HepG2 (cell line): ENCODE results near the gene GRIN3A. TPM values are rescaled to one million over a fixed set of nuclear protein-coding genes. Genes with fewer than 3 reads are reported as not detected.

ENCODE experiments used
- ATAC-seq: fragments of 200-7000 bp; cut with Tn5 transposase; 3 replicates; pipeline ENCODE4 v1.9.1; 2020; ENCODE audit warnings: mild to moderate bottlenecking, moderate library complexity
- BruUV-seq: library from RNA; stranded (reverse); fragments of 400-500 nt; replicated peaks from 2 replicates; lab custom pipeline; 2021; lab: Mats Ljungman, UMichigan
- CTCF ChIA-PET: fragments of 300-600 bp; formaldehyde crosslinking; extraction: SDS; loops from one replicate; lab custom pipeline; 2021; ENCODE audit warnings: low total read pairs, inconsistent platforms, low intra/inter-chr PET ratio; lab: Yijun Ruan, JAX
- POLR2A ChIA-PET: fragments of 350-600 bp; sonication (Branson Sonifier 250); formaldehyde crosslinking; loops from one replicate; lab custom pipeline; 2020; ENCODE audit warnings: antibody characterized with exemption, inconsistent platforms; lab: Yijun Ruan, JAX
- DNase-seq: peaks from one replicate; pipeline ENCODE4 v3.0.0-alpha.2; 2015; ENCODE audit warnings: low spot score
- FAIRE-seq: peaks from 3 replicates; lab custom pipeline; 2011; peaks lifted over from hg19 to GRCh38; lab: Jason Lieb, UNC
- H2AFZ ChIP-seq: one replicate; pipeline ENCODE4 v1.6.1; 2011; ENCODE audit warnings: low read length, inconsistent platforms
- H3K27ac ChIP-seq: fragments of 300-600 bp; 3 replicates; pipeline ENCODE4 v1.8.0; 2011; ENCODE audit warnings: mixed run types, mild to moderate bottlenecking, mixed read lengths, low read length, inconsistent platforms; ENCODE audit not compliant: insufficient read depth; ENCODE audit errors: extremely low read length
- H3K27me3 ChIP-seq, 2 experiments: fragments of 200-600 bp in 1 of 2; 2 replicates in 1 of 2; 3 replicates in 1 of 2; pipeline versions ENCODE4 v1.6.0 to v1.8.0; 2011; ENCODE audit warnings: low read length in 2 of 2, mild to moderate bottlenecking in 2 of 2, moderate library complexity in 2 of 2, inconsistent platforms in 1 of 2; ENCODE audit not compliant: insufficient read depth in 2 of 2, control insufficient read depth in 1 of 2
- H3K36me3 ChIP-seq, 2 experiments: fragments of 200-600 bp in 1 of 2; replicated peaks in 1 of 2; 2 replicates in 1 of 2; 3 replicates in 1 of 2; pipeline versions ENCODE4 v1.5.1 to v1.8.0; 2011; ENCODE audit warnings: low read length in 2 of 2, inconsistent platforms in 1 of 2; ENCODE audit not compliant: insufficient read depth in 2 of 2, control insufficient read depth in 1 of 2
- H3K4me1 ChIP-seq: 2 replicates; pipeline ENCODE4 v1.5.1; 2012; ENCODE audit warnings: low read length, inconsistent platforms; ENCODE audit not compliant: insufficient read depth
- H3K4me2 ChIP-seq: 2 replicates; pipeline ENCODE4 v1.6.0; 2011; ENCODE audit warnings: low read depth, low read length, inconsistent platforms
- H3K4me3 ChIP-seq, 3 experiments: fragments of 200-600 bp in 1 of 3; sonication (generic), shearing (Covaris generic) in 1 of 3; replicated peaks in 1 of 3; 2 replicates each; pipeline ENCODE4 v1.5.1; 2011 to 2016; ENCODE audit warnings: low read length in 3 of 3, inconsistent platforms in 2 of 3, low read depth in 2 of 3, mild to moderate bottlenecking in 2 of 3, control low read depth in 1 of 3, mixed read lengths in 1 of 3; ENCODE audit not compliant: insufficient read depth in 1 of 3
- H3K79me2 ChIP-seq: one replicate; pipeline ENCODE4 v1.6.1; 2011; ENCODE audit warnings: low read length, inconsistent platforms; ENCODE audit not compliant: insufficient read depth
- H3K9ac ChIP-seq: 2 replicates; pipeline ENCODE4 v1.6.0; 2011; ENCODE audit warnings: mild to moderate bottlenecking, low read depth, low read length, inconsistent platforms; ENCODE audit not compliant: insufficient read depth
- H3K9me3 ChIP-seq: 2 replicates; pipeline ENCODE4 v1.5.1; 2012; ENCODE audit warnings: mild to moderate bottlenecking, low read length
- H4K20me1 ChIP-seq: 2 replicates; pipeline ENCODE4 v1.6.0; 2011; ENCODE audit warnings: inconsistent platforms, mild to moderate bottlenecking, low read length, moderate library complexity; ENCODE audit not compliant: insufficient read depth
- BHLHE40 ChIP-seq: IDR thresholded peaks from 2 replicates; pipeline ENCODE4 v1.6.1; 2011; ENCODE audit warnings: low read length, improper control_type of control experiment
- DR1 ChIP-seq: sonication (generic); formaldehyde crosslinking; IDR thresholded peaks from 2 replicates; pipeline ENCODE4 v1.8.0; 2021; ENCODE audit warnings: mild to moderate bottlenecking, missing genetic modification reagents, inconsistent platforms
- NR2F1 ChIP-seq, 2 experiments: fragments of 450-650 bp in 1 of 2; formaldehyde crosslinking in 1 of 2; IDR thresholded peaks; 2 replicates each; pipeline versions ENCODE4 v1.5.0 to v1.6.1; 2016 to 2020; ENCODE audit warnings: mild to moderate bottlenecking in 1 of 2, missing compliant biosample characterization in 1 of 2, missing genetic modification reagents in 1 of 2, moderate library complexity in 1 of 2
- PHB2 ChIP-seq: fragments of 450-650 bp; IDR thresholded peaks from 2 replicates; pipeline ENCODE4 v1.6.1; 2018; ENCODE audit not compliant: partially characterized antibody
- PRMT3 ChIP-seq: sonication (generic); formaldehyde crosslinking; IDR thresholded peaks from 2 replicates; pipeline ENCODE4 v1.8.1; 2022; ENCODE audit warnings: low read depth, mild to moderate bottlenecking, moderate library complexity, missing genetic modification reagents, borderline replicate concordance
- ZNF282 ChIP-seq: fragments of 450-650 bp; IDR thresholded peaks from 2 replicates; pipeline ENCODE4 v1.6.1; 2018; ENCODE audit not compliant: partially characterized antibody
- WGBS: methylation state at CpG from one replicate; pipeline ENCODE4 v1.1.6; 2017; ENCODE audit warnings: low lambda C conversion rate; 5-methylcytosine and 5-hydroxymethylcytosine counted together
- in situ Hi-C: cut with HindIII; loops from 2 replicates; pipeline ENCODE4 v1.10.0; 2017; ENCODE audit warnings: low pct_unique_long_range_greater_than_20kb; ENCODE audit not compliant: extremely low pct_ligation_motif_present
- intact Hi-C: fragments of 100-400 bp; cut with micrococcal nuclease; formaldehyde crosslinking; loops from one replicate; pipeline ENCODE4 v1.10.0; 2022; ENCODE audit not compliant: unreplicated experiment
- polyA plus RNA-seq, 8 experiments: library from polyadenylated mRNA; depleted of rRNA in 3 of 8; stranded (reverse) in 7 of 8; unstranded in 1 of 8; fragments of >200 nt; fragmentation: Illumina TruSeq in 4 of 8; extraction: Trizol in 4 of 8; gene quantifications; 2 replicates each; pipeline versions ENCODE4 v1.2.1 to v1.2.3, GENCODE V29; 2011 to 2016; ENCODE audit warnings: low read depth in 4 of 8, missing spikeins in 1 of 8, mixed read lengths in 1 of 8; ENCODE audit not compliant: insufficient read depth in 1 of 8
- total RNA-seq, 5 experiments: library from RNA; depleted of rRNA; stranded (reverse); fragments of >200 nt; fragmentation: Illumina TruSeq; extraction: Trizol; gene quantifications; 2 replicates each; pipeline ENCODE4 v1.2.3, GENCODE V29; 2016; ENCODE audit warnings: low read depth in 1 of 5
- TF ChIP-seq, protein P1 (sequence below): sonication (generic); formaldehyde crosslinking; conservative IDR thresholded peaks from 2 replicates; pipeline ENCODE4 v1.4.0; 2020; ENCODE audit warnings: mild to moderate bottlenecking, missing genetic modification reagents, moderate library complexity

Gene GRIN3A
- total and polyA plus RNA-seq, 2 of the 13 experiments (the other 11 are each of a cell fraction or from before 2014, with no cell fraction given), result not detected

DNA sequence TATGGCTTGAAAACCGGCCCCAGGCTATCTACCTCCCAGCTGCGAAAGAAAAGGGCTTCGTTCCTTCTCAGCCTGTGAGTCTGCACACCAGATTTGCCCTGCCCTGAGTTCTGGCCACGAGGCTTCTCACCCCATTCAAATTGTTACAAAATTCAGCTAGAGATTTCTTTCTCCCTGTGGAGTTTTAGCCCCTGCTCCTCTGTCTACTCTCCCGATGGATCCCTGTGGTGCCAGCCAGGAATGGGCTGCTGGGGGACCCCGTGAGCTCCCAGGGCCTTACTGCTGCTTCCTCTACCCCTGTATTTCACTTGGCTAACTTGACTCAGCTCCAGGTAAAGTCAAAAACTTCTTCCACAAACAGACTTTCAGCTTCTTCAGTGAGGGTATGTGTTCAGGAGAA is 214.1 kb downstream of the GRIN3A start:
- ATAC-seq, result no peak
- Histone ChIP-seq H3K9ac (no peak overlapping the region), H3K79me2 (no peaks in the 10 kb centered on the region), H3K9me3 (no peaks in the 10 kb centered on the region), H3K27ac (no peak overlapping the region), H2AFZ (no peak overlapping the region)
- CTCF ChIA-PET, result no interaction called here
- no peak for TF ChIP-seq BHLHE40
- TF ChIP-seq PRMT3, result no peak
- TF ChIP-seq NR2F1 (CRISPR knock-in tag; IDR thresholded peaks at IDR 0.05), result no peak
- TF ChIP-seq DR1 (CRISPR knock-in tag), result no peak
- no peak for TF ChIP-seq PHB2
- no peak for TF ChIP-seq ZNF282
- TF ChIP-seq, protein P1, sequence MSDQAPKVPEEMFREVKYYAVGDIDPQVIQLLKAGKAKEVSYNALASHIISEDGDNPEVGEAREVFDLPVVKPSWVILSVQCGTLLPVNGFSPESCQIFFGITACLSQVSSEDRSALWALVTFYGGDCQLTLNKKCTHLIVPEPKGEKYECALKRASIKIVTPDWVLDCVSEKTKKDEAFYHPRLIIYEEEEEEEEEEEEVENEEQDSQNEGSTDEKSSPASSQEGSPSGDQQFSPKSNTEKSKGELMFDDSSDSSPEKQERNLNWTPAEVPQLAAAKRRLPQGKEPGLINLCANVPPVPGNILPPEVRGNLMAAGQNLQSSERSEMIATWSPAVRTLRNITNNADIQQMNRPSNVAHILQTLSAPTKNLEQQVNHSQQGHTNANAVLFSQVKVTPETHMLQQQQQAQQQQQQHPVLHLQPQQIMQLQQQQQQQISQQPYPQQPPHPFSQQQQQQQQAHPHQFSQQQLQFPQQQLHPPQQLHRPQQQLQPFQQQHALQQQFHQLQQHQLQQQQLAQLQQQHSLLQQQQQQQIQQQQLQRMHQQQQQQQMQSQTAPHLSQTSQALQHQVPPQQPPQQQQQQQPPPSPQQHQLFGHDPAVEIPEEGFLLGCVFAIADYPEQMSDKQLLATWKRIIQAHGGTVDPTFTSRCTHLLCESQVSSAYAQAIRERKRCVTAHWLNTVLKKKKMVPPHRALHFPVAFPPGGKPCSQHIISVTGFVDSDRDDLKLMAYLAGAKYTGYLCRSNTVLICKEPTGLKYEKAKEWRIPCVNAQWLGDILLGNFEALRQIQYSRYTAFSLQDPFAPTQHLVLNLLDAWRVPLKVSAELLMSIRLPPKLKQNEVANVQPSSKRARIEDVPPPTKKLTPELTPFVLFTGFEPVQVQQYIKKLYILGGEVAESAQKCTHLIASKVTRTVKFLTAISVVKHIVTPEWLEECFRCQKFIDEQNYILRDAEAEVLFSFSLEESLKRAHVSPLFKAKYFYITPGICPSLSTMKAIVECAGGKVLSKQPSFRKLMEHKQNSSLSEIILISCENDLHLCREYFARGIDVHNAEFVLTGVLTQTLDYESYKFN (CRISPR knock-in tag), result no peak
- TF ChIP-seq, all 625 proteins: peak for 0
- Histone ChIP-seq H3K4me3 (no peak overlapping the region), H3K4me1 (no peaks in the 10 kb centered on the region), H3K36me3 (no peaks in the 10 kb centered on the region), H3K27me3 (peaks cover 0 to 6% of the 10 kb centered on the region in 2 experiments; a peak in 2 of 5 replicates), H4K20me1 (no peaks in the 10 kb centered on the region), H3K4me2 (no peak overlapping the region)
- no TSS peak for BruUV-seq
- POLR2A ChIA-PET, result interaction anchor here (1.6 kb wide), 1 partner anchor 10 kb away, joined by 7 read pairs; the partner anchor contains the start of gene RNF20
- in situ Hi-C loops, result no loop called here
- no peak for FAIRE-seq
- DNase-seq, result no peak
- intact Hi-C loops, result no loop called here
- 27% methylated on average over 4 of the region's 6 CpGs for WGBS

Other genes with a start within 250 kb of the GRIN3A start
- gene RNF20, start 204.8 kb downstream of the GRIN3A start, total RNA-seq (2016; rRNA removed; fragmentation: Illumina TruSeq; extraction: Trizol), result 37.6 and 56.0 TPM in 2 replicates
- 12.2 and 12.7 TPM in 2 replicates for gene RNF20, start 204.8 kb downstream of the GRIN3A start, polyA plus RNA-seq (2011; rRNA removed)
- gene PPP3R2, start 143.7 kb downstream of the GRIN3A start, total RNA-seq (2016; rRNA removed; fragmentation: Illumina TruSeq; extraction: Trizol), result not detected in 2 replicates
- gene PPP3R2, start 143.7 kb downstream of the GRIN3A start, polyA plus RNA-seq (2011; rRNA removed), result not detected in 2 replicates